DOHH2 (cell line): ENCODE results near the gene UMODL1.

Experiments
- CTCF ChIP-seq: fragments of 200-600 bp; sonication (generic); IDR thresholded peaks from one replicate; pipeline ENCODE4 v1.5.1; 2014; ENCODE audit warnings: antibody characterized with exemption, mild to moderate bottlenecking, low read depth, low read length; ENCODE audit not compliant: poor library complexity, severe bottlenecking
- EZH2phosphoT487 ChIP-seq: fragments of 200-600 bp; sonication (generic); IDR thresholded peaks from 2 replicates; pipeline ENCODE4 v1.6.1; 2017; ENCODE audit warnings: borderline replicate concordance, mild to moderate bottlenecking, antibody characterized with exemption, low read length, moderate library complexity, mixed read lengths

- TF ChIP-seq CTCF (no peak), EZH2phosphoT487 (no peak)
Observed at GRCh38 chr21:42048870-42049577, 22.1 kb upstream of the UMODL1 start.
